Left cardiac atrium (tissue), 4 donors: ENCODE measurements around the gene TMEM63B. TPM values are rescaled to one million over a fixed set of nuclear protein-coding genes. Genes with fewer than 3 reads are reported as not detected.

Experiments
- ATAC-seq, 2 donors: fragments of 200-7000 bp; cut with Tn5 transposase; one replicate each; pipeline ENCODE4 v1.9.1; 2020; ENCODE audit warnings: mild to moderate bottlenecking in 2 of 2, moderate library complexity in 2 of 2
- DNase-seq: peaks from one replicate; pipeline ENCODE4 v3.0.0-alpha.2; 2020
- intact Hi-C, 2 donors: fragments of 100-400 bp; cut with DNase I; formaldehyde crosslinking; loops; one replicate each; pipeline versions ENCODE4 v1.14.1 to v1.15.1; 2022 to 2023
- total RNA-seq, 2 donors: library from RNA; stranded (reverse); fragmentation: NEBNext Ultra II Directional; extraction: Animal tissue kit (Norgen Biotek cat#: 25700); gene quantifications; one replicate each; pipeline ENCODE4 v1.2.1, GENCODE V29; 2021
- donor health status: DM: no; HTN: yes; CAD: no.
- donor health status: DM: no; HTN: yes; CAD: no; lungs with severe emphysema.
- donor health status: DM: yes; HTN: yes; CAD: no.
- donor health status: Dilated cardiomyopathy.

The TMEM63B gene
- total RNA-seq, 2 donors from 2014 or later, result 40.4 to 48.1 TPM

DNA sequence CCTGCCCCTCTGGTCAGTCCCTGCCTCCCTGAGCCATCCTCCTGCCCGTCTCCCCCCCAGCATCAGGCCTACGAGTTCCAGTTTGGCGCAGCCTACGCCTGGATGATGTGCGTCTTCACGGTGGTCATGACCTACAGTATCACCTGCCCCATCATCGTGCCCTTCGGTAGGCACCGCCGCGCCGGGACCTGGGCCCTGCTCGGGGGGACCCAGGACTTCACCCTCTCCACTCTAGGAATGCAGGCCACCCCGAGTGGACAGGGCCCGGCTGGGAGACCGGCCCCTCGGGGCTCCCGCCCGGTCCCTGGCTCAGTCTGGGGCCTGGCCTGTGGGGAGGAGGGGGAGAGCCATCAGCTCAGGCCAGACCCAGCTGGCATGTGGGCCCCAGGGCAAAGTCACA, 25.2 kb downstream of the TMEM63B start:
- intact Hi-C loops, result loop anchor here (2.0 to 10.0 kb wide), 2 partner anchors 56 to 182 kb away; no protein-coding TSS in a partner anchor
- DNase-seq (no peak), ATAC-seq (no peak)

- ATAC-seq (no peak), DNase-seq (no peak)
- intact Hi-C loops, result loop anchor here in 1 of 2 donors (10.0 kb wide), 1 partner anchor 181 kb away; no protein-coding TSS in a partner anchor
These were observed 26.7 kb downstream of the TMEM63B start for GRCh38 chr6:44154067-44154466.

DNA sequence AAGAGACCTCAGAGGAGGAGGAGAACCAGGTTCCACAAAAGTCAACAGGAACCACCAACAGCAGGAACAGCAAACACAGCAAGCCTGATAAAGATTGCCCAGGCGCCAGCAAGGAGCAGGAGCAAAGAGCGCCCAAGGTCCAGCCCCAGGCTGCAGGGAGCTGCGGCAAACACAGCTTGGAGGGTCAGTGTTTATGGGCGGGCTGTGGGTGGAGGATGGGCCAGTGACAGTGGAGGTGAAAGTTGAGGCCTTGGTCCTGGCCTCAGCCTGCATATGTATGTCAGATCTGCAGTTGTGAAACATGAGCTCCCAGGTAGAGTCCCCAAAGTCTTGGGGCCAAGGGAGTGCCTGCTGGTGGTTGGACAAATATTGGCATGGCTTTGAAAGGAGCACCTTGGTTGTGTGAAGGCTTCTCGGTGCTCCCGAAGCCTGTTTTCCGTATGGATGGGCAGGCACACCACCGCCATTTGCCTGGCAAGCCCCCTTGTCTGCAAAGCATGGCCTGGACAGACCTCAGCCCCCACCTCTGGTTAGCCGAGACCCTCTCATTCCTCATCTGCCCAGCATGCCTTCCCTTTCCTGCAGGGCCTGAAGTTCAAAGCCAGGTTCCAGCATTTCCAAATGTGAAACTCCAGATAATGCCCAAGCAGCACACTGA, 29.3 kb downstream of the TMEM63B start:
- intact Hi-C loops, result loop anchor here in 1 of 2 donors (10.0 kb wide), 1 partner anchor 178 kb away; no protein-coding TSS in a partner anchor
- no peak for ATAC-seq
- no peak for DNase-seq

DNA sequence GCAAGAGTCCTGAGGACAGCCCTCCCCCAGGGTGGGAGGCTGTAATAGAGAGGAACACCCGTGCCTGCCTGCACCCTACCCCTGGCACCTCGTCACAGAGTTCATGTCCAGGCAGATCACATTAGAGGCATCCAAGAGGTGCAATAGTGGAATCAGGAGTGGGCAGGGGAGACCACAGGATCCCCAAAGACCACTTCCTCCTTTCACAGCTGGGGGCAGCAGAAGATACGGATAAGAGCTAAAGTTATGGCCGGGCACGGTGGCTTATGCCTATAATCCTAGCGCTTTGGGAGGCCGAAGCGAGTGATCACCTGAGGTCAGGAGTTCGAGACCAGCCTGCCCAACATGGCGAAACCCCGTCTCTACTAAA, 29.8 kb downstream of the TMEM63B start:
- DNase-seq (no peak), ATAC-seq (no peak)
- intact Hi-C loops, result loop anchor here in 1 of 2 donors (10.0 kb wide), 1 partner anchor 178 kb away; no protein-coding TSS in a partner anchor

DNA sequence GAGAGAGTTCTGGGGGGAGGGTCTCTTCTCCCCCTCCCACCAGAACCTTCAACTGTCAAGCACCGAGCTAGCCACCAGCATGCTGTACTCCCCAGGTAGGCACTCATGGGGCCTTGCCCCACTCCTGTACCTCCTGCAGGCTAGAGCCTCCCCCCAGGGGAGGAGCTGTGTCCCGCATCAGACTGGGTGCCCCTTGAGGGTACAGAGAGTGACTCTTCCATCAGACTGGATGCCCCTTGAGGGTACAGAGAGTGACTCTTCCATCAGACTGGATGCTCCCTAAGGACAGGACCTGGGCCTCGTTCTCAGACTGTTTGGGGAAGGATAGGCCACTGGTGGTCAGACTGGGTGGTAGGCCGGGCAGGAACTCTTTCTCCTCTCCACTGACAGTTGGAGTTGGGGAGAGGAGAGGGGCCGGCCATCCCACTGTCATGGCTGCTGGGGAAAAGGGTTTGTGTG, 31.4 kb downstream of the TMEM63B start, which contains the start of gene CAPN11:
CAPN11 (plus strand) TSS at position 51 of the 459 bp plus-strand sequence; CDS start at position 80, 29 bp downstream.
- ATAC-seq (no peak), DNase-seq (no peak)
- intact Hi-C loops, result loop anchor here in 1 of 2 donors (10.0 kb wide), 1 partner anchor 176 kb away; no protein-coding TSS in a partner anchor

DNA sequence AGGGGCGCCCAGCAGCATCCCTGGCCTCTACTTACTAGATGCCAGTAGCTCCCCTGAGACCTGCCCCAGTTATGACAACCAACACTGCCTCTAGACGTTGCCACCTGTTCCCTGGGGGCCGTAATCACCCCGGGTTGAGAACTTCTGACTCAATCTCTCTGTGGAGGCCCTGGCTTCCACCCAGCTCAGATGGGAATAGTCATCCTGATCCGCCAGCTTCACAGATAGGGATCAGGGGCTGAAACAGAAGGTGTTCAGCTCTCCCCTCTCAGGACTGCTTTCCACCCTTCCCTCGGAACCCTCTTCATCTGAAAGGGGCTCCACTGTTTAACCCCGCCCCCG, 34.6 kb downstream of the TMEM63B start:
- ATAC-seq, result no peak
- no peak for DNase-seq
- intact Hi-C loops, result no loop called here

GRCh38 chr6:44162876-44163625, 35.7 kb downstream of the TMEM63B start:
- DNase-seq, result no peak
- intact Hi-C loops, result no loop called here
- ATAC-seq, result no peak

GRCh38 chr6:44166116-44166515, 38.8 kb downstream of the TMEM63B start:
- DNase-seq (no peak), ATAC-seq (no peak)
- intact Hi-C loops, result no loop called here

DNA sequence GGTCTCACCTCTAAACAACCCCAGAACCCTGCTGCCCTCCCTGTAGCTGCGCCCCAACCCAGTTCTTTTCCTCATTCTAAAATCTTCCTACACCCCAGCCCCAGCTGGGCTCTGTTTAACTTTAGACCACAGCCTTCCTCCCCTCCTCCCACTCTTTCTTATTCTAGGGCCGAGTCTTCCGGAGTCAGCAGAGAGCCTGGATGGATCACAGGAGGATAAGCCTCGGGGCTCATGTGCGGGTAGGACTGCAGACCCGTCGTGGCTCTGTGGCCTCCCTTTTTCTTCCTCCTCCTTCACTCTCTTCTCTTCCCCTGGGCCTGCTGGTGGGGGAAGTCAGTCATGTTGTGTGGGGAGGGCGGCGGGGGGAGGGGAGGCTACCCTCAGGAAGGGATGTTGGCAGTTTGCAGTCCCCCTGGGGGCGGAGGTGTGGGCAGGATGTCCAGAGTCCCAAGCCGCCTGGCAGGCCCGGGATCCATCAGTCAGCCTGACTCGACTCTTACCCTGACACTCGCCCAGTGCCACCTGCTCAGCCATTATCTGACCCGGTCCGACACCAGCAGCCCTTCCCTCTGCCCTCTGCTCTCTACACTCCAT, 39.3 kb downstream of the TMEM63B start:
- ATAC-seq (no peak), DNase-seq (no peak)
- intact Hi-C loops, result no loop called here

DNA sequence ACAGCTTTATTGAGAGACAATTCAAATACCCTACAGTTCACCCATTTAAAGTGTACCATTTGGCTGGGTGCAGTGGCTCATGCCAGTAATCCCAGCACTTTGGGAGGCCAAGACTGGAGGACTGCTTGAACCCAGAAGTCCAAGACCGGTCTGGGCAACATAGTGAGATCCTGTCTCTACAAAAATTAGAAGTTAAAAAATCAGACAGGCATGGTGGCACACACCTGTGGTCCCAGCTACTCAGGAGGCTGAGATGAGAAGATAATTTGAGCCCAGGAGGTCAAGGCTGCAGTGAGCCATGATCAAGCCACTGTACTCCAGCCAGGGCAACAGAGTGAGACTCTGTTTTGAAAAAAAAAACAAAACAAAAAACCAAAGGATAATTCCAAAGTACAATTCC, 40.2 kb downstream of the TMEM63B start:
- no peak for DNase-seq
- no peak for ATAC-seq
- intact Hi-C loops, result no loop called here

- DNase-seq (no peak), ATAC-seq (no peak)
- intact Hi-C loops, result no loop called here
These were observed 41.8 kb downstream of the TMEM63B start for GRCh38 chr6:44169154-44169553.

GRCh38 chr6:44169886-44170570, 42.7 kb downstream of the TMEM63B start:
- DNase-seq (no peak), ATAC-seq (no peak)
- intact Hi-C loops, result loop anchor here (5.0 to 10.0 kb wide), 3 partner anchors 47 to 165 kb away; partner anchors contain the start of gene MYMX (in 1 of the 2)

DNA sequence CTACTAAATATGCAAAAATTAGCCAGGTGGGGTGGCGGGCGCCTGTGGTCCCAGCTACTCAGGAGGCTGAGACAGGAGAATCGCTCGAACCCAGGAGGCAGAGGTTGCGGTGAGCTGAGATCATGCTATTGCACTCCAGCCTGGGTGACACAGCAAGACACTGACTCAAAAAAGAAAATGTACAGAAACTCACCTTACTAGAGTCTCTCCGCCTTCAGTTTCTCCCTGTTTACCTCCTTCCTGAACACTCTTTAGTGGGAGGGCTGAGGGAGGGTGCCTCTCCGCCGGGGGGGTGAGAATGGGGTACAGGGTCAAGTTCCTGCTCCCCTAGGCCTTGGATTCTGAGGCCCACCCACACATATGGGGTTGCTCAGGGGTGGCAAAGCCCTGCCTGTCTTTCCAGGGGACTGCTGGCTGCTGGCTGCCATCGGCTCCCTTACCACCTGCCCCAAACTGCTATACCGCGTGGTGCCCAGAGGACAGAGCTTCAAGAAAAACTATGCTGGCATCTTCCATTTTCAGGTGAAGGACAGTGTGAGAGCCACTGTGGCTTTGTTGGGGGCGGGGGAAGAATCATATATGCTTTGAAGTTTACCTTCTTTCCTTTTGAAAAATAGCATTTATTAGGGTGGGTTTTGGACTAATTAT, 44.7 kb downstream of the TMEM63B start:
- ATAC-seq, result no peak
- intact Hi-C loops, result loop anchor here (2.0 to 10.0 kb wide), 4 partner anchors 45 to 163 kb away; partner anchors contain the start of gene MYMX (in 1 of the 2)
- DNase-seq, result no peak

GRCh38 chr6:44172731-44173500, 45.6 kb downstream of the TMEM63B start:
- peak; percentile 93 to 96 for ATAC-seq
- intact Hi-C loops, result loop anchor here (2.0 to 10.0 kb wide), 4 partner anchors 44 to 162 kb away; partner anchors contain the start of gene MYMX (in 1 of the 2)

GRCh38 chr6:44176130-44176761, 48.9 kb downstream of the TMEM63B start:
- intact Hi-C loops, result loop anchor here in 1 of 2 donors (10.0 kb wide), 1 partner anchor 159 kb away; no protein-coding TSS in a partner anchor
- ATAC-seq, result no peak
- no peak for DNase-seq

More at GRCh38 chr6:44172731-44173500, 45.6 kb downstream of the TMEM63B start:
- DNase-seq, result peak; percentile 89

DNA sequence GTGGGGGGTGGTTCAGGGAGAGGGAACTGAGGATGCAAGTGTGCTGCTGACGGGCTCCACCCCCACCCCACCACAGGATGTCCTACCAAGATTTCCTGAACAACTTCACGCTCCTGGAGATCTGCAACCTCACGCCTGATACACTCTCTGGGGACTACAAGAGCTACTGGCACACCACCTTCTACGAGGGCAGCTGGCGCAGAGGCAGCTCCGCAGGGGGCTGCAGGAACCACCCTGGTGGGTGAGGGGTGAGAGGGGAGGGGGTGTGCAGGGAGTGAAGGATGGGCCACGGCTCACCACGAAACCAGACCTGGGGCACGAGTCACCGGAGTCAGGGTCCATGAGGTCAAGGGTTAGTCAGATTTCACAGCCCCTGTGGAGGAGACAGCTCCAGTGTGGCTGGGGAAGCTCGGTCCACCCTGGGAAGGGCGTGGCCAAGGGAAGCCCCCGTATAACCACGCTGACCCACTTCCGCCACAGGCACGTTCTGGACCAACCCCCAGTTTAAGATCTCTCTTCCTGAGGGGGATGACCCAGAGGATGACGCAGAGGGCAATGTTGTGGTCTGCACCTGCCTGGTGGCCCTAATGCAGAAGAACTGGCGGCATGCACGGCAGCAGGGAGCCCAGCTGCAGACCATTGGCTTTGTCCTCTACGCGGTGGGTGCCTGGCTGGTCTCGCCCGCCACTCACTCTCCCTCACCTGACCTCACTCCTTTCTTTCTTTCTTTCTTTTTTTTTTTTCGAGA, 49.6 kb downstream of the TMEM63B start:
- DNase-seq (no peak), ATAC-seq (no peak)
- intact Hi-C loops, result loop anchor here in 1 of 2 donors (10.0 kb wide), 1 partner anchor 158 kb away; no protein-coding TSS in a partner anchor
